ENCODE data around the gene CRKL. TPM values are rescaled to one million over a fixed set of nuclear protein-coding genes. Genes with fewer than 3 reads are reported as not detected.
A peak's percentile ranks its signal among the peaks of the same experiment; 100 is the strongest.

CRKL gene
- total RNA-seq, 1 experiment from 2014 or later = 35.4 TPM

GRCh38 chr22:20983081-20983771 is 66.0 kb downstream of the CRKL start:
- no peaks in the 10 kb centered on the region for H4K20me1 ChIP-seq (ENCODE audit: low read length)
- no peaks in the 10 kb centered on the region for H3K9me2 ChIP-seq (replicated peaks; ENCODE audit: low read length)
- H3K4me1 ChIP-seq (ENCODE audit: insufficient read depth, low read length) = peaks cover 13% of the 10 kb centered on the region
- DNase-seq = no peak
- H3K4me2 ChIP-seq (ENCODE audit: low read length) = peak overlapping the region; percentile 99
- intact Hi-C loops (cut with micrococcal nuclease) = no loop called here
- peak overlapping the region; percentile 89; the same call in 1 of the 2 replicates for H2AFZ ChIP-seq (ENCODE audit: low read length)
- TF ChIP-seq EZH2 (IDR thresholded peaks at IDR 0.05; ENCODE audit: low read length, unreplicated experiment) = no peak
- no peak for TF ChIP-seq EZH2phosphoT487 (IDR thresholded peaks at IDR 0.05; ENCODE audit: borderline replicate concordance, low read length)
- TF ChIP-seq, protein P1, sequence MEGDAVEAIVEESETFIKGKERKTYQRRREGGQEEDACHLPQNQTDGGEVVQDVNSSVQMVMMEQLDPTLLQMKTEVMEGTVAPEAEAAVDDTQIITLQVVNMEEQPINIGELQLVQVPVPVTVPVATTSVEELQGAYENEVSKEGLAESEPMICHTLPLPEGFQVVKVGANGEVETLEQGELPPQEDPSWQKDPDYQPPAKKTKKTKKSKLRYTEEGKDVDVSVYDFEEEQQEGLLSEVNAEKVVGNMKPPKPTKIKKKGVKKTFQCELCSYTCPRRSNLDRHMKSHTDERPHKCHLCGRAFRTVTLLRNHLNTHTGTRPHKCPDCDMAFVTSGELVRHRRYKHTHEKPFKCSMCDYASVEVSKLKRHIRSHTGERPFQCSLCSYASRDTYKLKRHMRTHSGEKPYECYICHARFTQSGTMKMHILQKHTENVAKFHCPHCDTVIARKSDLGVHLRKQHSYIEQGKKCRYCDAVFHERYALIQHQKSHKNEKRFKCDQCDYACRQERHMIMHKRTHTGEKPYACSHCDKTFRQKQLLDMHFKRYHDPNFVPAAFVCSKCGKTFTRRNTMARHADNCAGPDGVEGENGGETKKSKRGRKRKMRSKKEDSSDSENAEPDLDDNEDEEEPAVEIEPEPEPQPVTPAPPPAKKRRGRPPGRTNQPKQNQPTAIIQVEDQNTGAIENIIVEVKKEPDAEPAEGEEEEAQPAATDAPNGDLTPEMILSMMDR (conservative IDR thresholded peaks at IDR 0.05; ENCODE audit: low read depth, low read length) = no peak
- peak overlapping the region; percentile 88; the same call in 1 of the 2 replicates for H3K9ac ChIP-seq (ENCODE audit: low read length)
- CTCF ChIA-PET = no interaction called here
- H3K9me3 ChIP-seq (ENCODE audit: low read length) = no peaks in the 10 kb centered on the region
- POLR2A ChIA-PET (ENCODE audit: unreplicated experiment) = no interaction called here
- H3K27ac ChIP-seq (ENCODE audit: low read length) = no peak overlapping the region
- no peaks in the 10 kb centered on the region for H3F3A ChIP-seq (ENCODE audit: low read length, unreplicated experiment)
- no peaks in the 10 kb centered on the region for H3K27me3 ChIP-seq (ENCODE audit: low read length)
- H3K79me2 ChIP-seq (ENCODE audit: low read length) = peaks cover 16% of the 10 kb centered on the region
- peak overlapping the region; percentile 80 for H3K4me3 ChIP-seq (ENCODE audit: low read length)
- ATAC-seq = no peak
- no peaks in the 10 kb centered on the region; the same call in 1 of the 2 replicates for H3K36me3 ChIP-seq (ENCODE audit: low read depth, low read length)
- no TSS peak for BruUV-seq (replicated peaks)

DNA sequence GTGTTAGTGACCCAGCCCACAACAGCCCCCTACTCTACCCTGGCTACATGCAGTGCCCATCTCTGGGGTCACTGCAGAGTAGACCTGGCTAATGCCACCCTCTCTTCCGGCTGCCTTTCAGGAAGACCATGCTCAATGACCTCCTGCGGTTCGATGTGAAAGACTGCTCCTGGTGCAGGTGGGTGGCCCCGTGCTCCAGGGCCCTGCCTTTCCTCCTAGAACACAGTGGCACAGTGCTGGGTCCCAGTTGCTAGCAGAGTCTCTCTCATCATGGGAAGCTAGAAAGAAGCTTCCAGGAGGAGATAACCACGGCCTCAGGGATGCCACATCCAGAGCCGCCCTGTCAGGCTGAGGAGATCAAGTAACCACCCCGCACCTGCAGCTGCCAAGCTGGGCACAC is 68.5 kb downstream of the CRKL start:
- no peak overlapping the region for H3K27ac ChIP-seq (ENCODE audit: low read length)
- no peaks in the 10 kb centered on the region for H3F3A ChIP-seq (ENCODE audit: low read length, unreplicated experiment)
- no peak overlapping the region for H3K4me3 ChIP-seq (ENCODE audit: low read length)
- no peak for ATAC-seq
- H2AFZ ChIP-seq (ENCODE audit: low read length) = no peak overlapping the region
- H3K4me1 ChIP-seq (ENCODE audit: insufficient read depth, low read length) = peaks cover 13% of the 10 kb centered on the region
- H3K9me3 ChIP-seq (ENCODE audit: low read length) = no peaks in the 10 kb centered on the region
- ChIA-PET CTCF (no interaction called here), POLR2A (ENCODE audit: unreplicated experiment) (no interaction called here)
- H3K9ac ChIP-seq (ENCODE audit: low read length) = no peak overlapping the region
- no peaks in the 10 kb centered on the region for H3K9me2 ChIP-seq (replicated peaks; ENCODE audit: low read length)
- H3K36me3 ChIP-seq (ENCODE audit: low read depth, low read length) = no peaks in the 10 kb centered on the region; the same call in 1 of the 2 replicates
- no peaks in the 10 kb centered on the region for H4K20me1 ChIP-seq (ENCODE audit: low read length)
- no peaks in the 10 kb centered on the region for H3K27me3 ChIP-seq (ENCODE audit: low read length)
- no peak overlapping the region for H3K4me2 ChIP-seq (ENCODE audit: low read length)
- no peak for DNase-seq
- peaks cover 16% of the 10 kb centered on the region for H3K79me2 ChIP-seq (ENCODE audit: low read length)
- intact Hi-C loops (cut with micrococcal nuclease) = no loop called here
- TF ChIP-seq EZH2 (IDR thresholded peaks at IDR 0.05; ENCODE audit: low read length, unreplicated experiment) = no peak
- TF ChIP-seq EZH2phosphoT487 (IDR thresholded peaks at IDR 0.05; ENCODE audit: borderline replicate concordance, low read length) = no peak
- TF ChIP-seq, protein P1 (conservative IDR thresholded peaks at IDR 0.05; ENCODE audit: low read depth, low read length) = no peak
- BruUV-seq (replicated peaks) = no TSS peak

GRCh38 chr22:20986365-20986764 is 69.2 kb downstream of the CRKL start:
- H3K79me2 ChIP-seq (ENCODE audit: low read length) = peaks cover 16% of the 10 kb centered on the region
- POLR2A ChIA-PET (ENCODE audit: unreplicated experiment) = no interaction called here
- no peak overlapping the region for H3K27ac ChIP-seq (ENCODE audit: low read length)
- intact Hi-C loops (cut with micrococcal nuclease) = no loop called here
- no peaks in the 10 kb centered on the region for H3K9me3 ChIP-seq (ENCODE audit: low read length)
- CTCF ChIA-PET = no interaction called here
- no peak overlapping the region for H3K9ac ChIP-seq (ENCODE audit: low read length)
- BruUV-seq (replicated peaks) = no TSS peak
- H3K36me3 ChIP-seq (ENCODE audit: low read depth, low read length) = no peaks in the 10 kb centered on the region; the same call in 1 of the 2 replicates
- H3K27me3 ChIP-seq (ENCODE audit: low read length) = no peaks in the 10 kb centered on the region
- TF ChIP-seq, protein P1 (conservative IDR thresholded peaks at IDR 0.05; ENCODE audit: low read depth, low read length) = no peak
- TF ChIP-seq EZH2phosphoT487 (IDR thresholded peaks at IDR 0.05; ENCODE audit: borderline replicate concordance, low read length) (no peak), EZH2 (IDR thresholded peaks at IDR 0.05; ENCODE audit: low read length, unreplicated experiment) (no peak)
- no peaks in the 10 kb centered on the region for H3F3A ChIP-seq (ENCODE audit: low read length, unreplicated experiment)
- ATAC-seq (no peak), DNase-seq (no peak)
- peaks cover 10% of the 10 kb centered on the region for H3K4me1 ChIP-seq (ENCODE audit: insufficient read depth, low read length)
- no peaks in the 10 kb centered on the region for H4K20me1 ChIP-seq (ENCODE audit: low read length)
- no peak overlapping the region for H3K4me3 ChIP-seq (ENCODE audit: low read length)
- no peaks in the 10 kb centered on the region for H3K9me2 ChIP-seq (replicated peaks; ENCODE audit: low read length)
- no peak overlapping the region for H2AFZ ChIP-seq (ENCODE audit: low read length)
- H3K4me2 ChIP-seq (ENCODE audit: low read length) = no peak overlapping the region
